Upper lobe of right lung (tissue), 1 donor: Measurements from ENCODE around the gene HMG20A. TPM values are rescaled to one million over a fixed set of nuclear protein-coding genes. Genes with fewer than 3 reads are reported as not detected.

Experiments used
- ATAC-seq: fragments of 200-7000 bp; cut with Tn5 transposase; one replicate; pipeline ENCODE4 v1.9.1; 2020; ENCODE audit warnings: mild to moderate bottlenecking, moderate library complexity
- DNase-seq: peaks from one replicate; pipeline ENCODE4 v3.0.0-alpha.2; 2020
- H3K27ac ChIP-seq: fragments of 200-600 bp; one replicate; pipeline ENCODE4 v1.8.0; 2022
- H3K27me3 ChIP-seq: fragments of 200-600 bp; one replicate; pipeline ENCODE4 v1.8.0; 2022; ENCODE audit warnings: mild to moderate bottlenecking
- H3K36me3 ChIP-seq: fragments of 200-600 bp; one replicate; pipeline ENCODE4 v1.8.0; 2022
- H3K4me1 ChIP-seq: fragments of 200-600 bp; one replicate; pipeline ENCODE4 v1.8.0; 2022
- H3K4me3 ChIP-seq: fragments of 200-600 bp; one replicate; pipeline ENCODE4 v1.8.0; 2022; ENCODE audit warnings: mild to moderate bottlenecking
- H3K9me3 ChIP-seq: fragments of 200-600 bp; one replicate; pipeline ENCODE4 v1.8.0; 2022
- intact Hi-C: fragments of 100-400 bp; cut with DNase I; formaldehyde crosslinking; loops from one replicate; pipeline ENCODE4 v1.11.0; 2022
- total RNA-seq: library from RNA; stranded (reverse); fragmentation: NEBNext Ultra II Directional; extraction: Animal tissue kit (Norgen Biotek cat#: 25700); gene quantifications from one replicate; pipeline ENCODE4 v1.2.1, GENCODE V29; 2021
- TF ChIP-seq, protein P1 (sequence below): fragments of 200-600 bp; IDR thresholded peaks from one replicate; pipeline ENCODE4 v1.8.0; 2022; ENCODE audit warnings: antibody characterized with exemption
- donor health status: DM: no; HTN: yes; CAD: no; lungs with severe emphysema.

The HMG20A gene
- total RNA-seq, 1 donor from 2014 or later: 41.9 TPM

DNA sequence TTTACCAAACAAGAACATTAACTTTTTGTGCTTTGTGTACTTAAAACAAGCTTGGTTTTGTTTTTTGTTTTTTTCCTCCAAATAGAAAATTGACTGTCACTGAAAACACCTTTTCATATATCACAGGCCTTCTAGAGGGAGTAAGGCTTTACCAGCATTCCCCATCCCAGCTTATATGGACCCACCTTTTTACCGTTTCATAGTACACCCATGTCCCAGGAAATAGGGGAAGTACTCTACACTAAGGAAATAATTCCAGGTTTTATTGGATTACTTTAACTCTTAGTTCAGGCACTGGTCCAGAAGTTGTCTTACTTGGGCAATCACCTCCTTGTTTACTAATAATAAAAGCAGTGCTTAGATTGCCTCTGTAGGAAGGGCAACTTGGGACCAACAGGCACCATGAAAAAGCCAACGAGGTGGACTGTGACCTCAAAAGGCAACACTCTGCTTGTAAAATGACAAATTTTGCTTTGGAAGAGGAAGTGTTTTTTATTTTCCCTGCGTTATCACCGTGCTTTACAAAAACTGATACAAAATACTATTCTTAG is 26.2 kb downstream of the HMG20A start:
- Histone ChIP-seq H3K27ac (no peak overlapping the region), H3K27me3 (no peaks in the 10 kb centered on the region), H3K4me1 (peaks cover 5% of the 10 kb centered on the region), H3K4me3 (no peak overlapping the region), H3K9me3 (no peaks in the 10 kb centered on the region), H3K36me3 (no peaks in the 10 kb centered on the region)
- intact Hi-C loops: no loop called here
- no peak for ATAC-seq
- TF ChIP-seq, protein P1, sequence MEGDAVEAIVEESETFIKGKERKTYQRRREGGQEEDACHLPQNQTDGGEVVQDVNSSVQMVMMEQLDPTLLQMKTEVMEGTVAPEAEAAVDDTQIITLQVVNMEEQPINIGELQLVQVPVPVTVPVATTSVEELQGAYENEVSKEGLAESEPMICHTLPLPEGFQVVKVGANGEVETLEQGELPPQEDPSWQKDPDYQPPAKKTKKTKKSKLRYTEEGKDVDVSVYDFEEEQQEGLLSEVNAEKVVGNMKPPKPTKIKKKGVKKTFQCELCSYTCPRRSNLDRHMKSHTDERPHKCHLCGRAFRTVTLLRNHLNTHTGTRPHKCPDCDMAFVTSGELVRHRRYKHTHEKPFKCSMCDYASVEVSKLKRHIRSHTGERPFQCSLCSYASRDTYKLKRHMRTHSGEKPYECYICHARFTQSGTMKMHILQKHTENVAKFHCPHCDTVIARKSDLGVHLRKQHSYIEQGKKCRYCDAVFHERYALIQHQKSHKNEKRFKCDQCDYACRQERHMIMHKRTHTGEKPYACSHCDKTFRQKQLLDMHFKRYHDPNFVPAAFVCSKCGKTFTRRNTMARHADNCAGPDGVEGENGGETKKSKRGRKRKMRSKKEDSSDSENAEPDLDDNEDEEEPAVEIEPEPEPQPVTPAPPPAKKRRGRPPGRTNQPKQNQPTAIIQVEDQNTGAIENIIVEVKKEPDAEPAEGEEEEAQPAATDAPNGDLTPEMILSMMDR: no peak
- DNase-seq: no peak

DNA sequence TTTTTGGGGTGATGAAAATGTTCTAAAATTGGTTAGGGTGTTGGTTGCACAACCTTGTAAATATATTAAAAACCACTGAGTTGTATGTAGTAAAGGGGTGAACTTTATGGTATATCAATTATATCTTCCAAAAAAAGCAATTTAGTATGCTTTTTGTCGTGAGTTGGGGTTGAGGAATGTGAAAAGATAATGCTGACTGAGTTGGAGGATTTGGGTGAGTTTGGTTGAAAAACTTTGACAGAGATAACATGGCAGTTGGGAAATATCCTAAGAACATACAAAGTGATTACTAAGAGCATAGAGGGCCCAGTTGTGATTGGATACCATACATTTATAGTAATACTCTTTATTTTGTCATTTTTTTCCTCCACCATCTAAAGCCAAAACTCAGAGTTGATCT is 33.6 kb downstream of the HMG20A start:
- intact Hi-C loops: no loop called here
- Histone ChIP-seq H3K27me3 (no peaks in the 10 kb centered on the region), H3K4me1 (peaks cover 39% of the 10 kb centered on the region), H3K9me3 (no peaks in the 10 kb centered on the region), H3K4me3 (no peak overlapping the region), H3K36me3 (peaks cover 8% of the 10 kb centered on the region), H3K27ac (no peak overlapping the region)
- TF ChIP-seq, protein P1: no peak
- DNase-seq: no peak
- no peak for ATAC-seq

DNA sequence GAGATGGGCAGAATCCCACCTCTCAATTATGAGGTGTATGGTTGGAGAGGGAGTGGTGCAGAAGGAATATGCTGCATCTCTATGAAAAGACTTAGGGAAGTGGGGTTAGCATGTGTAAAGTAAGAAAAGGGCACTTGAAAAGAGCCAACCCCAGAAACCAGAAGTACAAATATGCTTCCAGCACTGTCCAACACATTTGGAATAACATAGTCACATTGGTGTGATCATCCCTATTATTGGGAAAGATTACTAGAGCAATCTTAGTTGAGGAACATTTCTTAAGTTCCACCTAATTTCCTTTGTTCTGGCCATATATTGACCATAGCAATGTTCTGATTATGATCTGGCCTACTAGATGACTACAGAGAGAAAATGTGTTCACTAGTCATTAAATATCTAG is 34.3 kb downstream of the HMG20A start:
- H3K4me1 ChIP-seq: peaks cover 39% of the 10 kb centered on the region
- H3K36me3 ChIP-seq: peaks cover 15% of the 10 kb centered on the region
- TF ChIP-seq, protein P1: no peak

DNA sequence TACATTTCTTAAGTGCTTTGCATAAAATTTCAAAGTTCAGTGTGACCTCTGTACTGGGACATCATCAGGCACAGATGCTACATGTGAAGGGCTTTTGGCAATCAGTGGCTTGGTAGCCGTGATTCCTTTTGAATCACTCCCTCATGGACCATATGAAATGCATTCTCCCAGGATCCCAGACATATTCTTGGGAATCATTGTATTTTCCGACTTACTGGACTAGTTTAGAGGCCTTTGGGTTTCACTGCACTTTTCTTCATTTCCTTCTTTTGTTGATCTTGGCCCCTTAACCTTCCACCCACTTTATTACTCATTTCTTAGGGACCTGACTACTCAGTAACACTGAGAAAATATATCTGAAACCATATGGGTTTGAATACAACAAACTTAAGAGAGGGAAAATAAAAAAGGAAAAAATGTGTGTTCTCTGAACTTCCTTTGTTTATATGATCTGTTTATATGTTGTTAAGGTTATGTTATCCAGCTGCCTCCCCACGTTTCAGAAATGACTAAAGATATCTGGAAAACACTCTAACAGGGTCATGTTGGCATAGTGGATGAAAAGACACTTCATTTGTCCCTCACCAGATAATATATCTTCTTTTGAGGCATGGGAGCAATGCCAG is 35.1 kb downstream of the HMG20A start:
- Histone ChIP-seq H3K36me3 (peaks cover 15% of the 10 kb centered on the region), H3K4me1 (peaks cover 39% of the 10 kb centered on the region), H3K27me3 (no peaks in the 10 kb centered on the region), H3K4me3 (no peak overlapping the region), H3K27ac (peak overlapping the region; percentile 49), H3K9me3 (no peaks in the 10 kb centered on the region)
- intact Hi-C loops: no loop called here
- no peak for DNase-seq
- ATAC-seq: peak; percentile 35
- TF ChIP-seq, protein P1: no peak

More for the DNA sequence above, 34.3 kb downstream of the HMG20A start:
- H3K27ac ChIP-seq: peak overlapping the region; percentile 49
- ATAC-seq: no peak
- no peak overlapping the region for H3K4me3 ChIP-seq
- H3K27me3 ChIP-seq: no peaks in the 10 kb centered on the region
- intact Hi-C loops: no loop called here
- no peaks in the 10 kb centered on the region for H3K9me3 ChIP-seq
- no peak for DNase-seq

DNA sequence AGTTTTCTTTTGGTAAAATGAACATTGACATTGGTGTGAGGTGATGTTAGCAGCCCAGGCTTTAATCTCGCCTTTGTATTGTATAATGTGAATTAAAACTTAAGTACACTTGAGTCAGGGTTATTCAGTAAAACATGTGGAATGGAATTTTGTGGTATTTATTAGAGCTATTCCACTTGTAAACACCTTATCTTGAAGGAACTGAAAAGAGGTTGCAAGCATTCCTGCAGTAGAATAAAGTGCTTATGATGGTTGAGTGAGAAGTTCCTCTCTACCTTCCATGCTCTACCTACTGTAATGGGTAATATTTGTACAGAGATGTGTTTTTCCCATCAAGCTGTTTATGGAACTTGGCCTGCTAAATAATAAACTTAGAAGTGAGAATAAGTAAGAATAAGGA is 36.1 kb downstream of the HMG20A start:
- no peak for DNase-seq
- intact Hi-C loops: no loop called here
- Histone ChIP-seq H3K9me3 (no peaks in the 10 kb centered on the region), H3K27ac (no peak overlapping the region), H3K4me3 (no peak overlapping the region), H3K4me1 (peaks cover 39% of the 10 kb centered on the region), H3K36me3 (peaks cover 15% of the 10 kb centered on the region), H3K27me3 (no peaks in the 10 kb centered on the region)
- peak; percentile 74 for ATAC-seq
- TF ChIP-seq, protein P1: no peak
